Measurements from ENCODE around the gene NAV3.

The NAV3 gene

DNA sequence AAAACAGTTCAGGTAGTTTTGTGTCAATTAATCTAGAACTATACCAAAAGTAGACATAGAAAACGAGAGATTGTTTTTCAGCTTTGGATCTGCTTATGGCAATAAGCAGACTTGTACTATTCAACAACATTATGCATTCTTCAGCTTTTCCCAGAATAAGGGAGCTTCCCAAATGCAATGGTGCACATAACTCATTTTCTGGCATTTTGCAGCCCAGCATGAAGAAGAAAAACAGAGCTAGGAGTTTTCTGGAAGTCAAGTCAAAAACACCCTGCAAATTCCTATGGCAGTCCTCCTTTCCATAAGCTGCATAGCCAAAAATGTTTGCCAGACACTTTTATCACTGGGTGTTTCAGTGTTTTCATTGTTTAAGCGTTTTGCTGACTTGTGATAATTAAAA, 314.7 kb downstream of the NAV3 start:
- DNase-seq, result no peak

DNA sequence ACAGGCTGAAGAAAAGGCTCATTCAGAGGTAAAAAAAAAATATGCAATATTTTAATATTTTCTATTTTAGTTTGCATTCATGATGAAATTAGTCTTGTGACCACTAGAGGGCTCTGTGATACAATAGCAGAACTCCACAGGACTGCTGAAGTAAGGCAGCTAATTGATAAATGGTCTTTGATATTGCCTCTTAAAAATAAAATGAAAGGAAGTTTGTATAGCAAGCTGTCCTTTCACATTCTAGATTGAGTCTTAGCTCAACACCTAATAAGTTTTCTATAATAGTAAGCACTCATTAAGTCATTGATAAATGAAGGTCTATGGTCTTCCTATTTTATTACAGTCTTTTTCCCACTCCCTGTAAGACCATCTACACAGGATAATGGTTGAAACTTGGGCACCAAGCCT, 315.7 kb downstream of the NAV3 start:
- no peak for DNase-seq

- DNase-seq, result no peak
These were observed 318.8 kb downstream of the NAV3 start for GRCh38 chr12:78149459-78149858.

DNA sequence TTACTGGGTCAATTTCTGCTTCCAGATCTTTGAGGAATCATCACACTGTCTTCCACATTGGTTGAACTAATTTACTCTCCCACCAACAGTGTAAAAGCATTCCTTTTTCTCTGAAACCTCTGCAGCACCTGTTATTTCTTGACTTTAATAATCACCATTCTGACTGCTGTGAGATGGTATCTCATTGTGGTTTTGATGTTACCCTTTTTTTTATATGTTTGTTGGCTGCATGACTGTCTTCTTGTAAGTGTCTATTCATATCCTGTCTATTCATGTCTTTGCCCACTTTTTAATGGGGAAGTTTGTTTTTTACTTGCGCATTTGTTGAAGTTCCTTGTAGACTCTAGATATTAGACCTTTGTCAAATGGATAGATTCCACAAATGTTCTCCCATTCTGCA, 324.9 kb downstream of the NAV3 start:
- no peak for DNase-seq

GRCh38 chr12:78156751-78157150, 326.1 kb downstream of the NAV3 start:
- DNase-seq, result no peak

GRCh38 chr12:78157199-78157598, 326.5 kb downstream of the NAV3 start:
- DNase-seq, result no peak

- DNase-seq, result no peak
These were observed 333.5 kb downstream of the NAV3 start for GRCh38 chr12:78164154-78164553.

DNA sequence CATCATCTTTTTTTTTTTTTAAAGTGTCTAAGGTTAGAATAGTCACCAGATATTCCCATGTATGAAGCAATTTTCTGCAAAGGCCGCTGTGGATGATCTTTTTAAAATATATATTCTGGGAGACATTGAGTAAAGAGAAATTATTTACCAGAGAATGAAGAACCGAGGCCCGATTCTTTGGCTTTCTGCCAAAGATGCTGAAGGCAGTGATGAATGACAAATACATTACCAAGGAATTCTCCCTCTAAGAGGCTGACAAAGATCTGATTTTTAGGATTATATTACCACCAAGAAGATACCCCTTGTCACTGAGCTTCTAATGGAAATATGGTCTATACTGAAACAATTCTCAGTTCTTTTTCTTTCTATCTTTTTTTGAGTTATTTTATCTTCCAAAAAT, 336.8 kb downstream of the NAV3 start:
- no peak for DNase-seq

- DNase-seq, result no peak
These were observed 340.4 kb downstream of the NAV3 start for GRCh38 chr12:78171061-78171460.

DNA sequence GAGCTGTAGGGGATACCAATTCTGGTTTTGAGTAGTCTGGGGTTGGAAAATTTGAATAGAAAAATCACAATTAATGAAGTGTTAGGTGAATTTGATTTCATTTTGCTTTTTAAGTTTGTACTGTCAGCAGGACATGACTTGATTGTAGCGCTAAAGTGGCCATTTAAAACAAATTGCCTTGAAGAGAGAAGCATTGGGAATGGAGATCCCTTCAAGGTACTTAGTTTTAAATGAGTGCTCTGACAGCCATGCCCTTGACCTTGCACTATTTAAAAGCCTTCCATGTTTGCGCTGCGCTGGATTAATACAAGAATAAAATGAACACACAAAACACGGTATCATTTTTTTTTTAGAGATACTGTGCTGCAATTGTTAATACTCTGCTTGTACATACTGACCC, 345.9 kb downstream of the NAV3 start:
- DNase-seq, result no peak

- no peak for DNase-seq
These were observed 346.6 kb downstream of the NAV3 start for GRCh38 chr12:78177298-78177697.

- no peak for DNase-seq
These were observed 348.7 kb downstream of the NAV3 start for GRCh38 chr12:78179346-78179745.

DNA sequence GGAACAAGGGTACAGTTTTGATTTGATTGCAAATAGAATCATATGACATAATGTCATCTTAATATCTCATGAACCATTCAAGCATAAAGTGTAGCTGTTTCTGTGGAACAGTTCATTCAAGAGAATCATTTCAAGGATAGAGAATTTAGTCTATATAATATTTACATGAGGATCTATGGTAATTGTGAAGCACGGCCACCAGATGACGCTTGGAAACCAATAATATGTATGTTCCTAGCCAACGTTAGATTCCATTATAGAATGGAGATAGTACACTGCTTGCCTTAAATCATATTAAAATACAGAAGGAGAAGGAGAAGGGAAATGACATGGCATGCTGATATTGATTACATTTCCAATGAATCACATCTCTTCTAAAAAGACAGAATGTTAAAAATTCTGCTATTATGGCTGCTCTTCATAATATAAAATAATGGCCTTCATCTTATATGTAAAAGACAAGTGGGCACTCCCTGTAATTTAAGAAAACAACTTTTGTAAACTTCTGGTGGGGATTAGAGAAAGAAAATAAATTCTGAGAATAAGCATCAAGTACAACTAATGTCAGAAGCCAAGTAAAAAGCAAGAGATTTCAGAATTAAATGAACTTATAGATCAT, 351.0 kb downstream of the NAV3 start:
- no peak for DNase-seq

DNA sequence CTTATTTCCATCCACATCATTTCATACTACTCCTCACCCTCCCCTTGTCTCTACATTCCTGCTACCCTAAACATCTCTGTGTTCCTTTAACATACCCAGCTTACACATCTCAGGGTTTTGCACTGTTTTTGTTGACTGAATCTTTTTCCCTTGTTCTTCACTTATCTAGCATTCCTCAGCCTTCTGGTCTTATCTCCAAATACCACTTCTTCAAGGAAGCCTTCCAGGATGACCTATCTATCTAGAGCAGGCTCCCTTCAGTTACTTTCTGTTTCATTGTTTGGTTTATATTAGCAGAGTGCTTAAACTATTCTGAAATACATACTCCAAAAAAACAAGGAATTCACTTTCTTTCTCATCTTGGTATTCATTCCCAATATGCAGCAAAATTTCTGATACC, 353.1 kb downstream of the NAV3 start:
- DNase-seq, result no peak

- no peak for DNase-seq
These were observed 354.4 kb downstream of the NAV3 start for GRCh38 chr12:78185109-78185508.

GRCh38 chr12:78185651-78186050, 355.0 kb downstream of the NAV3 start:
- DNase-seq, result no peak

DNA sequence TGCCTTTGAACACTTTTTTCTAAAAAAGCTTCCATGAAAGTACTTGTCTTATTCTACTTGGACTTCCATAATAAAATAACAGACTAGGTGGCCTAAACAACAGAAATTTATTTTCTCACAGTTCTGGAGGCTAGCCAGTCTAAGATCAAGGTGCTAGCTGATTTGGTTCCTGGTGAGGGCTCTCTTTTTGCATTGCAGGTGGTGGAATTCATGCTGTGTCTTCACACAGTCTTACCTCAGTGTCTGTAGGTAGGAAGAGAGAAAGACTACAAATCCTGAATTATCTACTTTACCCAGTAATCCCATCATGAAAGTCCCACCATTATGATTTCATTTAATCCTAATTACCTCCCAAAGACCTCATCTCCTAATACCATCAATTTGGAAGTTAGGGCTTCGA, 356.0 kb downstream of the NAV3 start:
- no peak for DNase-seq

GRCh38 chr12:78187741-78188140, 357.0 kb downstream of the NAV3 start:
- no peak for DNase-seq

DNA sequence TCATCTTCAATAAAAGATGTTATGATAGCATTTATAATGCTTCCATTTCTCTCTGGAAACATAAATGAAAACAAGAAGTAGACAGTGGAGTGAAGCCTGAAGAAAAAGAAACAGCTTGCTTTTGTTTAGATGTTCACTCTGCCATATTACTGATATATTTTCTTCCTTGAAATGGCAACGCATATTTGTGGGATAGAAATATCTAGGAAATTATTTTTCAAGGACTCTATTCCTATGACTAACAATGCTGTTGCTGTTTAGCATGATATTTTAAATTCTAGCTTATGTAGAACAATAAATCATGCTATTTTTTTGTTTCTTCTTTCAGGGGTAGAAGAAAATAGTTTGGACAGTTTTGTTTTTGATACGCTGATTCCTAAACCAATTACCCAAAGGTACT, 359.0 kb downstream of the NAV3 start:
- no peak for DNase-seq

DNA sequence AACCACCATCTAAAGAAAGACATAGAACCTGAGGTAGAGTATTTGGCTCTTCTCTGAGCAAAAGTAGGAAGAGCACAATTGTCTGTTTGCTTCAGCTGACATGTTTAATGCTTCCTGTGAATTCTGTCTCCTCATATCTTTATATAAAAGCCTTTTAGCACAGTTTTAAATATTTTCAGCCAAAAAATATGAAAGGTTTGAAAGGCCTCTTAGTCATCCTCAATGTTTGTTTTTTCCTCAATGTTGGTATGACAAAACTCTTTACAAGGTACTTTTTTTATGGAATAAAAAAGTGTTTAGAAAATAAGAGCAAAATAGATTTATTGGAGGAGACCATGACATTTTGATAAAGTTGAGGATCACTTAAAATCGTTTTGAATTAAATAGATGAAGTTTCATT, 360.9 kb downstream of the NAV3 start:
- DNase-seq, result no peak

DNA sequence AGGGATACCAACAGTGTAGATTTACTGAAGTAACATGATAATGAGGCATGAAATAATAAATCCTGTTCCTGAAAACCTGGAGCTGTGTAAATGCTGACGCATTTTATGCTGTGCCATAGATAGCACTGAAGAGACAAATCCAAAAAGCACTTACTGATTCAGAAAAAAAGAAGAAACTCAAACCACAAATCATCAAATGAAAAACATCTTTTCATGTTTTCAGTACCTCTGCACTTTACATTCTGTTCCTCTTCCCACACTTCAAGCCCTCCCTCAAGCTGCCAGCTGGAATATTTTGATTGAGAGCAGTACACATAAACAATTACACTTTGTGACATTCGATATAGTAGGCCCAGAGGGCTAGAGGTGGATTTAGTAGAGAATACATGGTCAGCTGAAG, 362.3 kb downstream of the NAV3 start:
- DNase-seq, result no peak

DNA sequence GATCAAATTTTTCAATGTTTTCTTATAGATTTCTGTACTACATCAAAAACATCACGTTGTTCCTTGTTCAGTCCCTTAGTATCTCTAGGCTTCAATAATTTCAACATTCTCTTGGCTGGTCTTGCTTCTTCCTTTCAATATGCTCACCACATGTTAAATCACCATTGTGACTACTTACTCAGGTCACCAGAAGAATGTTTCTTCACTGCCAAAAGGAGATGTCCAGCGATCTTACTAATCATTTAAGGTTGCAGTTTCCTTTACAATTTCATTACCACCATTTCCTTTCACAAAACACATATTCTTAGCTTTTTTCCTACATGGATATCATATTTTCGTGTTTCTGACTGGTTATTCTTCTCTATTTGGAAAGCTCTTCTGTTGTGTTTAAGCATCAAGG, 363.8 kb downstream of the NAV3 start:
- no peak for DNase-seq

DNA sequence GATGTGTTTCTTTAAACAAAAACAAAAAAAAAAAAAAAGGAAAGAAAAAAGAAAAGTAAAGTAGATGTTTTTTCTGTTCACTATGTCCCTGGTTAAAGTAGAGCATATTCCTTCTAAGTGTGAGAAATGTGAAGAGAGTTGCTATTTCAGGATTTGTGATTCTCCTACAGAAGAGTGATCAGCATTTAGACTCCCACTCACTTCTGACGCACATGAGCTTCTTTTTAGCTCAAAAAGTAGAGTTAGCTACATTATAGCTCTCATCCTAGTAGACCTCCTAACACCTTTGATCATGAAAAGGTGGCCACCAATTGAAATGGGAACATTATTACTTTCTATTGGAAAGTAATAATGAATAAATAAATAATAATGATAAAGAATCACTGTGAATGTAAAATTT, 368.2 kb downstream of the NAV3 start:
- no peak for DNase-seq

GRCh38 chr12:78199926-78200325, 369.2 kb downstream of the NAV3 start:
- DNase-seq, result no peak

GRCh38 chr12:78204926-78205325, 374.2 kb downstream of the NAV3 start:
- DNase-seq, result no peak

DNA sequence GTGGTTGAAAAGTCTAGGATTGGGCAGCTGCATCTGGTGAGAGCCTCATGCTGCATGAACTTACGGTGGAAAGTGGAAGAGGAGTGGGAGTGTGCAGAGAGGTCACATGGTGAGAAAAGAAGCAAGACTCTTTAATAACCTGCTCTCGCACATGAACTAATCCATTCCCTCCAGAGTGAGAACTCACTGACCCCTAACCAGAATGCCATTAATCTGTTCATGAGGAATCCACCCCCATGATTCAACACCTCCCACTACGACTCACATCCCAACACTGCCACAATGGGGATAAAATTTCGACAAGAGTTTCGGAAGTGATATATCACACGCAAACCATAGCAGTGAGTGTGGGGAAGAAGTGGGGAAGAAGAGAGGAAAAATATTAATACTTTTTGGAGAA, 377.4 kb downstream of the NAV3 start:
- DNase-seq, result no peak
